HepG2 (cell line): ENCODE measurements around the gene RECQL5. TPM values are rescaled to one million over a fixed set of nuclear protein-coding genes. Genes with fewer than 3 reads are reported as not detected.

ENCODE experiments used
- AHDC1 ChIP-seq: sonication (generic); formaldehyde crosslinking; IDR thresholded peaks from 2 replicates; pipeline ENCODE4 v1.5.1; 2020; ENCODE audit warnings: mild to moderate bottlenecking, missing genetic modification reagents, borderline replicate concordance
- CEBPG ChIP-seq: IDR thresholded peaks from 2 replicates; pipeline ENCODE4 v1.6.1; 2016
- CERS6 ChIP-seq: sonication (generic); formaldehyde crosslinking; IDR thresholded peaks from 2 replicates; pipeline ENCODE4 v1.5.0; 2020; ENCODE audit warnings: missing genetic modification reagents
- DNMT3B ChIP-seq: conservative IDR thresholded peaks from 2 replicates; pipeline ENCODE4 v1.6.1; 2016; ENCODE audit warnings: missing biosample characterization, control low read depth
- FOXK1 ChIP-seq: sonication (generic); formaldehyde crosslinking; IDR thresholded peaks from 2 replicates; pipeline ENCODE4 v1.4.0; 2020; ENCODE audit warnings: low read depth, missing genetic modification reagents, borderline replicate concordance
- GFI1 ChIP-seq: sonication (generic); formaldehyde crosslinking; IDR thresholded peaks from 2 replicates; pipeline ENCODE4 v1.5.0; 2020; ENCODE audit warnings: missing genetic modification reagents, mild to moderate bottlenecking, borderline replicate concordance
- HMG20B ChIP-seq: conservative IDR thresholded peaks from 2 replicates; pipeline ENCODE4 v1.6.1; 2016; ENCODE audit warnings: missing genetic modification reagents, missing compliant biosample characterization
- HOXA3 ChIP-seq: sonication (generic); formaldehyde crosslinking; IDR thresholded peaks from 2 replicates; pipeline ENCODE4 v1.5.0; 2020; ENCODE audit warnings: missing genetic modification reagents
- MBD4 ChIP-seq: IDR thresholded peaks from 2 replicates; pipeline ENCODE4 v1.6.1; 2012; ENCODE audit warnings: low read length, inconsistent platforms, borderline replicate concordance
- SAP130 ChIP-seq: IDR thresholded peaks from 2 replicates; pipeline ENCODE4 v1.6.1; 2016; ENCODE audit warnings: low read depth
- SP4 ChIP-seq: sonication (generic); formaldehyde crosslinking; IDR thresholded peaks from 2 replicates; pipeline ENCODE4 v1.8.1; 2023; ENCODE audit warnings: mild to moderate bottlenecking, missing genetic modification reagents
- YY1 ChIP-seq: IDR thresholded peaks from 2 replicates; pipeline ENCODE4 v1.6.1; 2011; ENCODE audit warnings: low read length, low read depth, moderate library complexity, mild to moderate bottlenecking; ENCODE audit not compliant: insufficient read depth, insufficient replicate concordance
- ZFY ChIP-seq: sonication (generic); formaldehyde crosslinking; IDR thresholded peaks from 2 replicates; pipeline ENCODE4 v1.4.0; 2020; ENCODE audit warnings: missing genetic modification reagents
- ZKSCAN1 ChIP-seq: fragments of 150-350 bp; IDR thresholded peaks from 2 replicates; pipeline ENCODE4 v1.6.1; 2014; ENCODE audit warnings: low read length
- ZNF142 ChIP-seq: sonication (generic); formaldehyde crosslinking; IDR thresholded peaks from 2 replicates; pipeline ENCODE4 v1.4.0; 2020; ENCODE audit warnings: missing genetic modification reagents
- ZNF296 ChIP-seq: sonication (generic); formaldehyde crosslinking; conservative IDR thresholded peaks from 2 replicates; pipeline ENCODE4 v1.5.0; 2020; ENCODE audit warnings: mild to moderate bottlenecking, missing genetic modification reagents
- ZNF326 ChIP-seq: sonication (generic); formaldehyde crosslinking; IDR thresholded peaks from 2 replicates; pipeline ENCODE4 v1.4.0; 2020; ENCODE audit warnings: missing genetic modification reagents, borderline replicate concordance
- ZNF629 ChIP-seq: sonication (generic); formaldehyde crosslinking; conservative IDR thresholded peaks from 2 replicates; pipeline ENCODE4 v1.5.0; 2020; ENCODE audit warnings: missing genetic modification reagents
- ZNF737 ChIP-seq: sonication (generic); formaldehyde crosslinking; IDR thresholded peaks from 2 replicates; pipeline ENCODE4 v1.5.0; 2020; ENCODE audit warnings: missing genetic modification reagents, mild to moderate bottlenecking, borderline replicate concordance
- polyA plus RNA-seq, 8 experiments: library from polyadenylated mRNA; depleted of rRNA in 3 of 8; stranded (reverse) in 7 of 8; unstranded in 1 of 8; fragments of >200 nt; fragmentation: Illumina TruSeq in 4 of 8; extraction: Trizol in 4 of 8; gene quantifications; 2 replicates each; pipeline versions ENCODE4 v1.2.1 to v1.2.3, GENCODE V29; 2011 to 2016; ENCODE audit warnings: low read depth in 4 of 8, missing spikeins in 1 of 8, mixed read lengths in 1 of 8; ENCODE audit not compliant: insufficient read depth in 1 of 8
- total RNA-seq, 5 experiments: library from RNA; depleted of rRNA; stranded (reverse); fragments of >200 nt; fragmentation: Illumina TruSeq; extraction: Trizol; gene quantifications; 2 replicates each; pipeline ENCODE4 v1.2.3, GENCODE V29; 2016; ENCODE audit warnings: low read depth in 1 of 5

Gene RECQL5
- total and polyA plus RNA-seq, 2 of the 13 experiments (the other 11 are each of a cell fraction or from before 2014, with no cell fraction given) = 27.7 to 32.0 TPM

GRCh38 chr17:75632863-75633485 lies 34.0 kb downstream of the RECQL5 start, which contains the start of gene SMIM5 (continued):
- TF ChIP-seq AHDC1 (CRISPR knock-in tag) (no peak), SP4 (peak; percentile 45; the same call in 1 of the 2 replicates), CERS6 (CRISPR knock-in tag) (no peak), FOXK1 (CRISPR knock-in tag) (no peak), SAP130 (peak; percentile 80), HMG20B (no peak), ZNF296 (no peak), YY1 (peak; percentile 54), ZNF629 (CRISPR knock-in tag) (no peak), GFI1 (CRISPR knock-in tag) (no peak), ZNF737 (no peak), ZKSCAN1 (no peak), MBD4 (no peak), HOXA3 (CRISPR knock-in tag) (peak; percentile 33; the same call in 1 of the 2 replicates), ZFY (CRISPR knock-in tag) (peak; percentile 6; the same call in 1 of the 2 replicates), CEBPG (CRISPR knock-in tag) (peak; percentile 39), ZNF142 (CRISPR knock-in tag) (no peak), DNMT3B (CRISPR knock-in tag) (no peak), ZNF326 (no peak)
